ENCODE measurements around the gene NIPAL3.

The NIPAL3 gene

DNA sequence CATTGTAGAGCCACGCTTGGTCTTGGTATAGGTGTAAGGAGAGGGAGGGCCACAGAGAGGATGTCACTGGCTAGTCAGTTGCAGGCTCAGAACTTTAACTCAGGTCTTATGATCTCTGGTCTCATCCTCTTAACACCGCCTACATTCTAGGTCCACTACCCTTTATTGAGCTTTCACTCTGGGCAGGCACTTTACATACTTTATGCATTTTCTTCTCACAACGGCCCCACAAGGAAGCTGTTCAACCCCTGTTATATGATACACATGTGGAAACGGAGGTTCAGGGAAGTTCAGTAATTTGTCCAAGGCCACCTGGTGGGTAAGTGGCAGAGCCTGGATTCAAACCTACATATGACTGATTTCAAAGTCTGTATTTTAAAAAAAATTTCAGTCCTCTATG is 61.7 kb downstream of the NIPAL3 start:
- Histone ChIP-seq H3K27ac (ENCODE audit: low read depth, low read length) (no peak overlapping the region), H3K9me2 (replicated peaks; ENCODE audit: insufficient read depth, low read length) (no peaks in the 10 kb centered on the region), H4K20me1 (ENCODE audit: low read depth, low read length) (no peaks in the 10 kb centered on the region), H3K36me3 (ENCODE audit: low read length) (no peaks in the 10 kb centered on the region), H3K4me2 (ENCODE audit: low read depth, low read length, poor library complexity, severe bottlenecking) (no peak overlapping the region), H3F3A (ENCODE audit: insufficient read depth) (no peaks in the 10 kb centered on the region; the same call in 1 of the 2 replicates), H2AFZ (ENCODE audit: low read depth, low read length, severe bottlenecking) (no peak overlapping the region), H3K9me3 (ENCODE audit: insufficient read depth, low read length) (no peaks in the 10 kb centered on the region), H3K9ac (ENCODE audit: low read length) (no peak overlapping the region), H3K79me2 (ENCODE audit: insufficient read depth, low read length) (no peaks in the 10 kb centered on the region), H3K4me3 (ENCODE audit: insufficient read depth, low read length, poor library complexity, severe bottlenecking) (no peak overlapping the region), H3K27me3 (ENCODE audit: low read length) (no peaks in the 10 kb centered on the region)
- TF ChIP-seq, protein P1, sequence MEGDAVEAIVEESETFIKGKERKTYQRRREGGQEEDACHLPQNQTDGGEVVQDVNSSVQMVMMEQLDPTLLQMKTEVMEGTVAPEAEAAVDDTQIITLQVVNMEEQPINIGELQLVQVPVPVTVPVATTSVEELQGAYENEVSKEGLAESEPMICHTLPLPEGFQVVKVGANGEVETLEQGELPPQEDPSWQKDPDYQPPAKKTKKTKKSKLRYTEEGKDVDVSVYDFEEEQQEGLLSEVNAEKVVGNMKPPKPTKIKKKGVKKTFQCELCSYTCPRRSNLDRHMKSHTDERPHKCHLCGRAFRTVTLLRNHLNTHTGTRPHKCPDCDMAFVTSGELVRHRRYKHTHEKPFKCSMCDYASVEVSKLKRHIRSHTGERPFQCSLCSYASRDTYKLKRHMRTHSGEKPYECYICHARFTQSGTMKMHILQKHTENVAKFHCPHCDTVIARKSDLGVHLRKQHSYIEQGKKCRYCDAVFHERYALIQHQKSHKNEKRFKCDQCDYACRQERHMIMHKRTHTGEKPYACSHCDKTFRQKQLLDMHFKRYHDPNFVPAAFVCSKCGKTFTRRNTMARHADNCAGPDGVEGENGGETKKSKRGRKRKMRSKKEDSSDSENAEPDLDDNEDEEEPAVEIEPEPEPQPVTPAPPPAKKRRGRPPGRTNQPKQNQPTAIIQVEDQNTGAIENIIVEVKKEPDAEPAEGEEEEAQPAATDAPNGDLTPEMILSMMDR (IDR thresholded peaks at IDR 0.05; ENCODE audit: insufficient read depth, low read length, poor library complexity, severe bottlenecking), result no peak
- TF ChIP-seq EZH2phosphoT487 (conservative IDR thresholded peaks at IDR 0.05; ENCODE audit: low read length), result no peak

- Histone ChIP-seq H3K9me2 (replicated peaks; ENCODE audit: insufficient read depth, low read length) (no peaks in the 10 kb centered on the region), H3K79me2 (ENCODE audit: insufficient read depth, low read length) (no peaks in the 10 kb centered on the region), H3K9ac (ENCODE audit: low read length) (no peak overlapping the region), H4K20me1 (ENCODE audit: low read depth, low read length) (no peaks in the 10 kb centered on the region), H3K9me3 (ENCODE audit: insufficient read depth, low read length) (no peaks in the 10 kb centered on the region), H2AFZ (ENCODE audit: low read depth, low read length, severe bottlenecking) (peak overlapping the region; percentile 79), H3K36me3 (ENCODE audit: low read length) (no peaks in the 10 kb centered on the region), H3K27ac (ENCODE audit: low read depth, low read length) (peak overlapping the region; percentile 33; the same call in 1 of the 2 replicates), H3K4me2 (ENCODE audit: low read depth, low read length, poor library complexity, severe bottlenecking) (peak overlapping the region; percentile 23), H3K4me3 (ENCODE audit: insufficient read depth, low read length, poor library complexity, severe bottlenecking) (no peak overlapping the region), H3K27me3 (ENCODE audit: low read length) (no peaks in the 10 kb centered on the region), H3F3A (ENCODE audit: insufficient read depth) (no peaks in the 10 kb centered on the region)
- TF ChIP-seq, protein P1 (IDR thresholded peaks at IDR 0.05; ENCODE audit: insufficient read depth, low read length, poor library complexity, severe bottlenecking), result no peak
- TF ChIP-seq EZH2phosphoT487 (conservative IDR thresholded peaks at IDR 0.05; ENCODE audit: low read length), result no peak
Observed at GRCh38 chr1:24481101-24481500, 65.5 kb downstream of the NIPAL3 start.

GRCh38 chr1:24481843-24482610 is 66.4 kb downstream of the NIPAL3 start:
- peak overlapping the region; percentile 79 for H2AFZ ChIP-seq (ENCODE audit: low read depth, low read length, severe bottlenecking)
- no peaks in the 10 kb centered on the region for H3K27me3 ChIP-seq (ENCODE audit: low read length)
- no peaks in the 10 kb centered on the region for H3K9me2 ChIP-seq (replicated peaks; ENCODE audit: insufficient read depth, low read length)
- H3K36me3 ChIP-seq (ENCODE audit: low read length), result no peaks in the 10 kb centered on the region
- H3K79me2 ChIP-seq (ENCODE audit: insufficient read depth, low read length), result no peaks in the 10 kb centered on the region
- no peak overlapping the region for H3K4me2 ChIP-seq (ENCODE audit: low read depth, low read length, poor library complexity, severe bottlenecking)
- no peaks in the 10 kb centered on the region for H4K20me1 ChIP-seq (ENCODE audit: low read depth, low read length)
- TF ChIP-seq EZH2phosphoT487 (conservative IDR thresholded peaks at IDR 0.05; ENCODE audit: low read length), result no peak
- TF ChIP-seq, protein P1 (IDR thresholded peaks at IDR 0.05; ENCODE audit: insufficient read depth, low read length, poor library complexity, severe bottlenecking), result no peak
- H3K9ac ChIP-seq (ENCODE audit: low read length), result no peak overlapping the region
- peak overlapping the region; percentile 33; the same call in 1 of the 2 replicates for H3K27ac ChIP-seq (ENCODE audit: low read depth, low read length)
- H3K9me3 ChIP-seq (ENCODE audit: insufficient read depth, low read length), result no peaks in the 10 kb centered on the region
- no peaks in the 10 kb centered on the region for H3F3A ChIP-seq (ENCODE audit: insufficient read depth)
- no peak overlapping the region for H3K4me3 ChIP-seq (ENCODE audit: insufficient read depth, low read length, poor library complexity, severe bottlenecking)

Data from SU-DHL-6 (cell line).